ENCODE measurements around the gene SLC27A2. TPM values are rescaled to one million over a fixed set of nuclear protein-coding genes. Genes with fewer than 3 reads are reported as not detected.

The SLC27A2 gene
- total and polyA plus RNA-seq, 7 donors: 0.01 to 0.04 TPM; not detected in 5

- no peak for ATAC-seq
- no peak overlapping the region for H3K27ac ChIP-seq
- no peak for TF ChIP-seq CTCF (IDR thresholded peaks at IDR 0.05)
- 42 to 64% (median 52%) methylated on average over 2 of the region's 2 CpGs for WGBS, 3 donors
- H3K27me3 ChIP-seq (ENCODE audit: insufficient read depth in 3 of 3, low read length in 2 of 3): peaks cover 0 to 2% (median 0%) of the 10 kb centered on the region in 3 donors
- DNase-seq: no peak
- H3K4me3 ChIP-seq: no peak overlapping the region
- intact Hi-C loops (cut with DNase I): no loop called here
- H3K36me3 ChIP-seq (ENCODE audit: insufficient read depth in 1 of 2, low read depth in 1 of 2): no peaks in the 10 kb centered on the region
- no peaks in the 10 kb centered on the region for H3K9me3 ChIP-seq
- H3K4me1 ChIP-seq: no peaks in the 10 kb centered on the region
Observed at GRCh38 chr15:50222181-50222580, 40.2 kb downstream of the SLC27A2 start.

GRCh38 chr15:50224606-50225005 lies 42.6 kb downstream of the SLC27A2 start:
- TF ChIP-seq CTCF (IDR thresholded peaks at IDR 0.05): no peak
- WGBS, 3 donors: 60 to 65% (median 64%) methylated on average over 5 of the region's 5 CpGs
- no peak for ATAC-seq
- intact Hi-C loops (cut with DNase I): no loop called here
- no peaks in the 10 kb centered on the region for H3K9me3 ChIP-seq
- H3K4me1 ChIP-seq: no peaks in the 10 kb centered on the region
- H3K4me3 ChIP-seq: no peak overlapping the region
- peaks cover 0 to 2% (median 0%) of the 10 kb centered on the region in 3 donors for H3K27me3 ChIP-seq (ENCODE audit: insufficient read depth in 3 of 3, low read length in 2 of 3)
- no peak for DNase-seq
- H3K36me3 ChIP-seq (ENCODE audit: insufficient read depth in 1 of 2, low read depth in 1 of 2): no peaks in the 10 kb centered on the region
- H3K27ac ChIP-seq: no peak overlapping the region

- WGBS, 3 donors: 95 to 100% (median 98%) methylated on average over 1 of the region's 1 CpG
- intact Hi-C loops (cut with DNase I): no loop called here
- no peaks in the 10 kb centered on the region for H3K36me3 ChIP-seq (ENCODE audit: insufficient read depth in 1 of 2, low read depth in 1 of 2)
- no peaks in the 10 kb centered on the region for H3K4me1 ChIP-seq
- ATAC-seq: no peak
- no peak for DNase-seq
- H3K27ac ChIP-seq: no peak overlapping the region
- H3K27me3 ChIP-seq (ENCODE audit: insufficient read depth in 3 of 3, low read length in 2 of 3): peaks cover 0 to 2% (median 0%) of the 10 kb centered on the region in 3 donors
- no peaks in the 10 kb centered on the region for H3K9me3 ChIP-seq
- H3K4me3 ChIP-seq: no peak overlapping the region
- TF ChIP-seq CTCF (IDR thresholded peaks at IDR 0.05): no peak
Observed at GRCh38 chr15:50225057-50225456, 43.1 kb downstream of the SLC27A2 start.

GRCh38 chr15:50225938-50226337 lies 43.9 kb downstream of the SLC27A2 start:
- no peak overlapping the region for H3K27ac ChIP-seq
- ATAC-seq (no peak), DNase-seq (no peak)
- no peaks in the 10 kb centered on the region for H3K9me3 ChIP-seq
- no peak overlapping the region for H3K4me3 ChIP-seq
- 89 to 92% (median 92%) methylated on average over 3 of the region's 3 CpGs for WGBS, 3 donors
- H3K36me3 ChIP-seq (ENCODE audit: insufficient read depth in 1 of 2, low read depth in 1 of 2): no peaks in the 10 kb centered on the region
- peaks cover 0 to 2% (median 0%) of the 10 kb centered on the region in 3 donors for H3K27me3 ChIP-seq (ENCODE audit: insufficient read depth in 3 of 3, low read length in 2 of 3)
- TF ChIP-seq CTCF (IDR thresholded peaks at IDR 0.05): no peak
- no peaks in the 10 kb centered on the region for H3K4me1 ChIP-seq
- intact Hi-C loops (cut with DNase I): no loop called here

GRCh38 chr15:50227076-50227475 lies 45.1 kb downstream of the SLC27A2 start:
- H3K27ac ChIP-seq: no peak overlapping the region
- DNase-seq (no peak), ATAC-seq (no peak)
- H3K36me3 ChIP-seq (ENCODE audit: insufficient read depth in 1 of 2, low read depth in 1 of 2): no peaks in the 10 kb centered on the region
- peaks cover 0 to under 1% (median 0%) of the 10 kb centered on the region in 3 donors for H3K27me3 ChIP-seq (ENCODE audit: insufficient read depth in 3 of 3, low read length in 2 of 3)
- 21 to 40% (median 36%) methylated on average over 5 of the region's 5 CpGs for WGBS, 3 donors
- intact Hi-C loops (cut with DNase I): no loop called here
- no peaks in the 10 kb centered on the region for H3K9me3 ChIP-seq
- H3K4me3 ChIP-seq: no peak overlapping the region
- TF ChIP-seq CTCF (IDR thresholded peaks at IDR 0.05): no peak
- no peaks in the 10 kb centered on the region for H3K4me1 ChIP-seq
